GM19467 (cell line): ENCODE measurements around the gene GRK5.
"Not testable (repeated sequence)": the region's sequence is repeated elsewhere in the genome, so short reads cannot be mapped to it uniquely, and the experiment has no call there.

Source experiments
- ATAC-seq: cut with Tn5 transposase; IDR thresholded peaks from one replicate; pipeline ENCODE4 v1.9.1; 2021; ENCODE audit warnings: mild to moderate bottlenecking, moderate library complexity; ENCODE audit not compliant: unreplicated experiment

Gene GRK5

GRCh38 chr10:119221201-119221600 is 13.8 kb downstream of the GRK5 start:
- ATAC-seq, result no peak

- ATAC-seq, result no peak
Observed at GRCh38 chr10:119221666-119222065, 14.3 kb downstream of the GRK5 start.

GRCh38 chr10:119222537-119222936 is 15.2 kb downstream of the GRK5 start:
- ATAC-seq, result no peak

- ATAC-seq, result no peak
Observed at GRCh38 chr10:119222966-119223386, 15.6 kb downstream of the GRK5 start.

GRCh38 chr10:119225083-119225658 is 17.8 kb downstream of the GRK5 start:
- ATAC-seq, result no peak

- ATAC-seq, result no peak
Observed at GRCh38 chr10:119227825-119228224, 20.5 kb downstream of the GRK5 start.

- ATAC-seq, result no peak
Observed at GRCh38 chr10:119231654-119232053, 24.3 kb downstream of the GRK5 start.

- not testable (repeated sequence) for ATAC-seq
Observed at GRCh38 chr10:119232439-119232838, 25.1 kb downstream of the GRK5 start.

- ATAC-seq, result no peak
Observed at GRCh38 chr10:119233123-119233820, 25.9 kb downstream of the GRK5 start.

GRCh38 chr10:119233821-119234220 is 26.4 kb downstream of the GRK5 start:
- no peak for ATAC-seq

GRCh38 chr10:119235356-119235755 is 28.0 kb downstream of the GRK5 start:
- ATAC-seq, result no peak

- ATAC-seq, result no peak
Observed at GRCh38 chr10:119237722-119238436, 30.5 kb downstream of the GRK5 start.

GRCh38 chr10:119238577-119238976 is 31.2 kb downstream of the GRK5 start:
- no peak for ATAC-seq

GRCh38 chr10:119239015-119239414 is 31.6 kb downstream of the GRK5 start:
- ATAC-seq, result not testable (repeated sequence)

- not testable (repeated sequence) for ATAC-seq
Observed at GRCh38 chr10:119239630-119240029, 32.3 kb downstream of the GRK5 start.

- ATAC-seq, result no peak
Observed at GRCh38 chr10:119241066-119241465, 33.7 kb downstream of the GRK5 start.

GRCh38 chr10:119242186-119242585 is 34.8 kb downstream of the GRK5 start:
- no peak for ATAC-seq

GRCh38 chr10:119243488-119243887 is 36.1 kb downstream of the GRK5 start:
- ATAC-seq, result no peak

- ATAC-seq, result no peak
Observed at GRCh38 chr10:119243967-119244366, 36.6 kb downstream of the GRK5 start.

GRCh38 chr10:119245272-119245671 is 37.9 kb downstream of the GRK5 start:
- no peak for ATAC-seq

GRCh38 chr10:119246862-119247549 is 39.6 kb downstream of the GRK5 start:
- no peak for ATAC-seq

- no peak for ATAC-seq
Observed at GRCh38 chr10:119247550-119247894, 40.2 kb downstream of the GRK5 start.
